LNCAP (cell line): ENCODE results near the gene SLC27A1.

Experiments used
- CTCF ChIP-seq: fragments of 450-650 bp; IDR thresholded peaks from 2 replicates; pipeline ENCODE4 v1.5.1; 2017; ENCODE audit warnings: mild to moderate bottlenecking

Gene SLC27A1

DNA sequence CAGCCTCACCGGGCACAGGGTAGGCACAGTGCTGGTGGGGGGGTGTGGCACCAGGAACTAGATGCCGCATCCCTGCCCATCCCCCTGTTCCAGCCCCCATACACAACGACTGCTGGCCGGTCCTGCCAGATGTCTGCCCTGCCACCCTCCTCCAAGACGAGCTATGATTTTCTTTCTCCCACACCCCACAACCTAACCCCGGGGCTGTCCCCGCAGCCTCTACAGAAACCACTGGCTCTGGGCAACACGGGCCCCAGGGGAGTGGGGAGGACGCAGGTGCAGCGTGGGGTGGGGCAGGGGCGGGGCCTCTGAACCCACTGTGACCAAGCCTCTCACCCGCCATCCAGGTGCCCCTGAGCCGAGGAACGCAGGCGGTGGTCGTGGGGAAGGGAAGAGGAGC, 56.6 kb downstream of the SLC27A1 start:
- TF ChIP-seq CTCF = no peak

DNA sequence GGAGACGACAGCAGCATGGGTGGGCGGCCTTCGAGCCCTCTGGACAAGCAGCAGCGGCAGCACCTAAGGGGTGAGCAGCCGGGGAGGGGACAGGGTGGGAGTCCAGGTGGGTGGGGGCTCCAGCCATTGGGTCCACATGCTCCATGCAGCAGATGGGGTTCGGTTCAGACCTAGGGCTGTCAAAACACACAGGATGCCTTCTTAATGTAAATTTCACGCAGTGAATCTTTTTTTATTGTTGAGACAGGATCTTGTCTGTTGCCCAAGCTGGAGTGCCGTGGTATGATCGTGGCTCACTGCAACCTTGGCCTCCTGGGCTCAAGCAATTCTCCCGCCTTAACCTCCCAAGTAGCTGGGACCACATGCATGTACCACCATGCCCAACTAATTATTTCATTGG, 57.0 kb downstream of the SLC27A1 start:
- TF ChIP-seq CTCF = no peak

- TF ChIP-seq CTCF = no peak
Measured at GRCh38 chr19:17528610-17529009, 58.3 kb downstream of the SLC27A1 start.

DNA sequence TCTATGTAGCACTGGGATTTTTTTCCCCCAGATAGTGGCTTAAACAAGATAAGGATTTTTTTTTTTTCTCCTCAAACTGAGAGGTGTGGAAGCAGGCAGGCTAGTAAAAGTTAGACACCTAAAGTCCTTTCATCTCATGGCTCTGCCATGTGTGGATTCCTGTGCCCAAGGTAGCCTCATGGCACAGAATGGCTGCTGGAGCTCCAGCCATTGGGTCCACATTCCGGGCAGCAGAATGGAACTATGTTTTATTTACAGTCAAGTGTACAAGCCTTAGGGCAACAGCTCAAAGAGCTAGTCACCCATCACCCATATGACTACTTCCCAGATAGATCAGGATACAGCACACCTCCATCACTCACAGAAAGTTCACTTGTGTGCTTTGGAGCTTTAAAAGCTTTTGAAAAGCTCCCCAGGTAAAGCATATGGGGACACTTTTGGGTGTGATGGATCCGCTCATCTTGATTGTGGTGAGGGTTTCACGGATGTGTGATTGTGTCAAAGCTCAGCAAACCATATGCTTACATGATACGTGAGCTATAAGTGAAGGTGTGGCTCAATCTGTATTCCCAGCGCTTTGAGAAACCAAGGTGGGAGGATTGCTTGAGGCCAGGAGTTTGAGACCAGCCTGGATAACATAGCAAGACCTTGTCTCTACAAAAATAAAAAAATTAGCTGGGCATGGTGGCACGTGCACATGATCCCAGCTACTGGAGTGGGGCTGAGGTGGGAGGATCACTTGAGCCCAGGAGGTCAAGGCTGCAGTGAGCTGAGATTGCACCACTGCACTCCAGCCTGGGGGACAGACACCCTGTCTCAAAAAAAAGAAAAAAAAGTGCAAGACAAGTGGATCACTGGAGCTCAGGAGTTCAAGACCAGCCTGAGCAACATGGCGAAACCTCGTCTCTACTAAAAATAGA, 59.2 kb downstream of the SLC27A1 start:
- TF ChIP-seq CTCF = no peak

DNA sequence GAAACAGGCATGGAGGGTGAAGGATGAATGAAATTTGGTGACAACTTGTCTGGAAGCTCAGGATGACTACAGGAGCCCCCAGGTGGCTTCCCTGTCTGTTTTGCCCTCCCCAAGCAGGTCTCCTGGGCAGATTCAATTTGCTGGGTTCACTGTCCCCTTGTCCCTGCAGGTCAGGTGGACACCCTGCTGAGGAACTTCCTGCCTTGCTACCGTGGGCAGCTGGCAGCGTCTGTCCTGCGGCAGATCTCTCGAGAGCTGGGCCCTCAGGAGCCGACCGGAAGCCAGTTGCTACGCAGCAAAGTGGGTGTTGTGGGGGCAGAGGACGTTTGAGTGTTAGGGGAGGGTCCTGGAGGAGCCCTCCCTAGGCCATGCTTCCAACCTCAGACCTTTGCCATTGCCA, 60.3 kb downstream of the SLC27A1 start:
- TF ChIP-seq CTCF = no peak

DNA sequence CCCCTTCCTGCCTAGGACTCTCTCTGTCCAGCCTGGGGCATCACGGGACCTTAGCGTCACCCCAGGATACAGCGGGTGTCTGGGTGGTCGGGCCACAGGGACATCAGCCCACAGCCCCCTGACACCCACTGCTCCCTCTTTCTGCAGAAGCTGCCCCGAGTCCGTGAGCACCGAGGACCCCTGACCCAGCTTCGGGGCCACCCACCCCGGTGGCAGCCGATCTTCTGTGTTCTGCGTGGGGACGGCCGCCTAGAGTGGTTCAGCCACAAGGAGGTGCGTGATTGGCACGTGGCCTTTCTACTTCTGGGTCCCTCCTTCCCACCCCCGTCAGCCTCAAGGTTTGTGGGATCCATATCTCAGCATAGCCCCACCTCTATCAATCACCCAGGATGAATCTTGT, 61.8 kb downstream of the SLC27A1 start:
- TF ChIP-seq CTCF = no peak

DNA sequence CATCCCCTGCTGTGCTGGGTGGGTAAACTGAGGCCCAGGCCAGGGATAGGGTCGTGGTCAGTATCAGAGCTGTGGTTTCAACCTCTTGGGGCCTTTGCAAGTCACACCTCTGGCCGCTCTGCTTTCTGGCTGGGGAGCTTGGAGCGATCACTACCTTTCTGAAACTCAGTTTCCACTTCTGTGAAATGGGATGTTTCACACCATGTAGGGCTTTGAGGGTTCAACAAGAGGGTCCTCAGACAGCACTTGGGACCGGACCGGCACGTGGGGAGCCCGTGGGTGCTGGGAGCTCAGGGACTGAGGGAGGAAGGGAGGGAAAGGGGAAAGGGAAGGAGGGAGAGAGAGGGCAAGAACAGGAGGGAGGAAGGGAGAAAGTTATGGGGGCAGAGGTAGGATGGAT, 62.2 kb downstream of the SLC27A1 start:
- TF ChIP-seq CTCF = no peak
